Measurements from ENCODE around the gene TENT4A.

The TENT4A gene

GRCh38 chr5:6748142-6748541 lies 34.9 kb downstream of the TENT4A start:
- H3K27me3 ChIP-seq (replicated peaks; ENCODE audit: control insufficient read depth, insufficient read depth, low read length, poor library complexity, severe bottlenecking), result no peaks in the 10 kb centered on the region
- no peak overlapping the region for H3K27ac ChIP-seq (ENCODE audit: insufficient read depth, low read length, poor library complexity, severe bottlenecking)
- H3K9me3 ChIP-seq (ENCODE audit: control insufficient read depth, low read length), result no peaks in the 10 kb centered on the region
- H3K4me1 ChIP-seq (ENCODE audit: control insufficient read depth, insufficient read depth, low read length, poor library complexity, severe bottlenecking), result no peaks in the 10 kb centered on the region
- H3K36me3 ChIP-seq (ENCODE audit: control insufficient read depth, insufficient read depth, low read length), result peaks cover 73% of the 10 kb centered on the region
- no peak overlapping the region for H3K4me3 ChIP-seq (ENCODE audit: insufficient read depth, low read depth, low read length, poor library complexity, severe bottlenecking)
- no peak for DNase-seq

GRCh38 chr5:6749026-6749716 lies 35.9 kb downstream of the TENT4A start:
- no peaks in the 10 kb centered on the region for H3K27me3 ChIP-seq (replicated peaks; ENCODE audit: control insufficient read depth, insufficient read depth, low read length, poor library complexity, severe bottlenecking)
- DNase-seq, result no peak
- H3K9me3 ChIP-seq (ENCODE audit: control insufficient read depth, low read length), result no peaks in the 10 kb centered on the region
- H3K36me3 ChIP-seq (ENCODE audit: control insufficient read depth, insufficient read depth, low read length), result peaks cover 75% of the 10 kb centered on the region
- H3K27ac ChIP-seq (ENCODE audit: insufficient read depth, low read length, poor library complexity, severe bottlenecking), result no peak overlapping the region
- H3K4me3 ChIP-seq (ENCODE audit: insufficient read depth, low read depth, low read length, poor library complexity, severe bottlenecking), result no peak overlapping the region
- no peaks in the 10 kb centered on the region for H3K4me1 ChIP-seq (ENCODE audit: control insufficient read depth, insufficient read depth, low read length, poor library complexity, severe bottlenecking)

GRCh38 chr5:6750142-6750840 lies 37.1 kb downstream of the TENT4A start:
- Histone ChIP-seq H3K4me1 (ENCODE audit: control insufficient read depth, insufficient read depth, low read length, poor library complexity, severe bottlenecking) (no peaks in the 10 kb centered on the region), H3K27me3 (replicated peaks; ENCODE audit: control insufficient read depth, insufficient read depth, low read length, poor library complexity, severe bottlenecking) (no peaks in the 10 kb centered on the region), H3K4me3 (ENCODE audit: insufficient read depth, low read depth, low read length, poor library complexity, severe bottlenecking) (no peak overlapping the region), H3K9me3 (ENCODE audit: control insufficient read depth, low read length) (no peaks in the 10 kb centered on the region), H3K36me3 (ENCODE audit: control insufficient read depth, insufficient read depth, low read length) (peaks cover 86% of the 10 kb centered on the region), H3K27ac (ENCODE audit: insufficient read depth, low read length, poor library complexity, severe bottlenecking) (no peak overlapping the region)
- no peak for DNase-seq

GRCh38 chr5:6750951-6751685 lies 37.9 kb downstream of the TENT4A start:
- peaks cover 90% of the 10 kb centered on the region for H3K36me3 ChIP-seq (ENCODE audit: control insufficient read depth, insufficient read depth, low read length)
- H3K27me3 ChIP-seq (replicated peaks; ENCODE audit: control insufficient read depth, insufficient read depth, low read length, poor library complexity, severe bottlenecking), result no peaks in the 10 kb centered on the region
- no peak overlapping the region for H3K4me3 ChIP-seq (ENCODE audit: insufficient read depth, low read depth, low read length, poor library complexity, severe bottlenecking)
- H3K9me3 ChIP-seq (ENCODE audit: control insufficient read depth, low read length), result no peaks in the 10 kb centered on the region
- no peaks in the 10 kb centered on the region for H3K4me1 ChIP-seq (ENCODE audit: control insufficient read depth, insufficient read depth, low read length, poor library complexity, severe bottlenecking)
- H3K27ac ChIP-seq (ENCODE audit: insufficient read depth, low read length, poor library complexity, severe bottlenecking), result no peak overlapping the region
- DNase-seq, result no peak

GRCh38 chr5:6752236-6752635 lies 39.0 kb downstream of the TENT4A start:
- no peaks in the 10 kb centered on the region for H3K9me3 ChIP-seq (ENCODE audit: control insufficient read depth, low read length)
- H3K27me3 ChIP-seq (replicated peaks; ENCODE audit: control insufficient read depth, insufficient read depth, low read length, poor library complexity, severe bottlenecking), result no peaks in the 10 kb centered on the region
- no peak overlapping the region for H3K4me3 ChIP-seq (ENCODE audit: insufficient read depth, low read depth, low read length, poor library complexity, severe bottlenecking)
- no peak for DNase-seq
- H3K36me3 ChIP-seq (ENCODE audit: control insufficient read depth, insufficient read depth, low read length), result peaks cover 88% of the 10 kb centered on the region
- no peak overlapping the region for H3K27ac ChIP-seq (ENCODE audit: insufficient read depth, low read length, poor library complexity, severe bottlenecking)
- H3K4me1 ChIP-seq (ENCODE audit: control insufficient read depth, insufficient read depth, low read length, poor library complexity, severe bottlenecking), result no peaks in the 10 kb centered on the region

GRCh38 chr5:6752782-6753181 lies 39.5 kb downstream of the TENT4A start:
- no peaks in the 10 kb centered on the region for H3K27me3 ChIP-seq (replicated peaks; ENCODE audit: control insufficient read depth, insufficient read depth, low read length, poor library complexity, severe bottlenecking)
- no peak overlapping the region for H3K27ac ChIP-seq (ENCODE audit: insufficient read depth, low read length, poor library complexity, severe bottlenecking)
- no peaks in the 10 kb centered on the region for H3K9me3 ChIP-seq (ENCODE audit: control insufficient read depth, low read length)
- H3K4me3 ChIP-seq (ENCODE audit: insufficient read depth, low read depth, low read length, poor library complexity, severe bottlenecking), result no peak overlapping the region
- H3K36me3 ChIP-seq (ENCODE audit: control insufficient read depth, insufficient read depth, low read length), result peaks cover 88% of the 10 kb centered on the region
- no peak for DNase-seq
- no peaks in the 10 kb centered on the region for H3K4me1 ChIP-seq (ENCODE audit: control insufficient read depth, insufficient read depth, low read length, poor library complexity, severe bottlenecking)

- H3K27ac ChIP-seq (ENCODE audit: insufficient read depth, low read length, poor library complexity, severe bottlenecking), result no peak overlapping the region
- H3K4me1 ChIP-seq (ENCODE audit: control insufficient read depth, insufficient read depth, low read length, poor library complexity, severe bottlenecking), result no peaks in the 10 kb centered on the region
- H3K36me3 ChIP-seq (ENCODE audit: control insufficient read depth, insufficient read depth, low read length), result peaks cover 77% of the 10 kb centered on the region
- no peak for DNase-seq
- no peaks in the 10 kb centered on the region for H3K27me3 ChIP-seq (replicated peaks; ENCODE audit: control insufficient read depth, insufficient read depth, low read length, poor library complexity, severe bottlenecking)
- H3K4me3 ChIP-seq (ENCODE audit: insufficient read depth, low read depth, low read length, poor library complexity, severe bottlenecking), result no peak overlapping the region
- H3K9me3 ChIP-seq (ENCODE audit: control insufficient read depth, low read length), result no peaks in the 10 kb centered on the region
Measured at GRCh38 chr5:6753851-6754250, 40.6 kb downstream of the TENT4A start.

GRCh38 chr5:6754766-6755165 lies 41.5 kb downstream of the TENT4A start:
- H3K27me3 ChIP-seq (replicated peaks; ENCODE audit: control insufficient read depth, insufficient read depth, low read length, poor library complexity, severe bottlenecking), result no peaks in the 10 kb centered on the region
- H3K27ac ChIP-seq (ENCODE audit: insufficient read depth, low read length, poor library complexity, severe bottlenecking), result no peak overlapping the region
- no peaks in the 10 kb centered on the region for H3K4me1 ChIP-seq (ENCODE audit: control insufficient read depth, insufficient read depth, low read length, poor library complexity, severe bottlenecking)
- no peak for DNase-seq
- no peaks in the 10 kb centered on the region for H3K9me3 ChIP-seq (ENCODE audit: control insufficient read depth, low read length)
- peaks cover 69% of the 10 kb centered on the region for H3K36me3 ChIP-seq (ENCODE audit: control insufficient read depth, insufficient read depth, low read length)
- no peak overlapping the region for H3K4me3 ChIP-seq (ENCODE audit: insufficient read depth, low read depth, low read length, poor library complexity, severe bottlenecking)

GRCh38 chr5:6755519-6755918 lies 42.3 kb downstream of the TENT4A start:
- Histone ChIP-seq H3K27ac (ENCODE audit: insufficient read depth, low read length, poor library complexity, severe bottlenecking) (no peak overlapping the region), H3K4me3 (ENCODE audit: insufficient read depth, low read depth, low read length, poor library complexity, severe bottlenecking) (no peak overlapping the region), H3K36me3 (ENCODE audit: control insufficient read depth, insufficient read depth, low read length) (peaks cover 62% of the 10 kb centered on the region), H3K9me3 (ENCODE audit: control insufficient read depth, low read length) (no peaks in the 10 kb centered on the region), H3K27me3 (replicated peaks; ENCODE audit: control insufficient read depth, insufficient read depth, low read length, poor library complexity, severe bottlenecking) (no peaks in the 10 kb centered on the region), H3K4me1 (ENCODE audit: control insufficient read depth, insufficient read depth, low read length, poor library complexity, severe bottlenecking) (no peaks in the 10 kb centered on the region)
- DNase-seq, result no peak

GRCh38 chr5:6755941-6756340 lies 42.7 kb downstream of the TENT4A start:
- H3K4me3 ChIP-seq (ENCODE audit: insufficient read depth, low read depth, low read length, poor library complexity, severe bottlenecking), result no peak overlapping the region
- H3K27me3 ChIP-seq (replicated peaks; ENCODE audit: control insufficient read depth, insufficient read depth, low read length, poor library complexity, severe bottlenecking), result no peaks in the 10 kb centered on the region
- H3K36me3 ChIP-seq (ENCODE audit: control insufficient read depth, insufficient read depth, low read length), result peaks cover 58% of the 10 kb centered on the region
- H3K9me3 ChIP-seq (ENCODE audit: control insufficient read depth, low read length), result no peaks in the 10 kb centered on the region
- H3K4me1 ChIP-seq (ENCODE audit: control insufficient read depth, insufficient read depth, low read length, poor library complexity, severe bottlenecking), result no peaks in the 10 kb centered on the region
- H3K27ac ChIP-seq (ENCODE audit: insufficient read depth, low read length, poor library complexity, severe bottlenecking), result no peak overlapping the region
- DNase-seq, result no peak
